OCI-LY1 (cell line): Measurements from ENCODE around the gene PNPLA3.
A peak's percentile ranks its signal among the peaks of the same experiment; 100 is the strongest.

Experiments
- H2AFZ ChIP-seq: fragments of 200-600 bp; sonication (generic), shearing (Covaris generic); 2 replicates; pipeline ENCODE4 v1.6.0; 2014; ENCODE audit warnings: antibody characterized with exemption, mild to moderate bottlenecking, low read length
- H3F3A ChIP-seq: fragments of 200-600 bp; sonication (generic), shearing (Covaris generic); 2 replicates; pipeline ENCODE4 v1.6.0; 2014; ENCODE audit warnings: mild to moderate bottlenecking, antibody characterized with exemption, low read length, moderate library complexity; ENCODE audit not compliant: insufficient read depth
- H3K27ac ChIP-seq: fragments of 200-600 bp; sonication (generic); 2 replicates; pipeline ENCODE4 v1.5.1; 2014; ENCODE audit warnings: low read length, mixed run types, mild to moderate bottlenecking, low read depth; ENCODE audit not compliant: poor library complexity, severe bottlenecking
- H3K27me3 ChIP-seq: fragments of 200-600 bp; sonication (generic); 2 replicates; pipeline ENCODE4 v1.6.0; 2014; ENCODE audit warnings: antibody characterized with exemption, mild to moderate bottlenecking, low read length, moderate library complexity; ENCODE audit not compliant: insufficient read depth
- H3K36me3 ChIP-seq: fragments of 200-600 bp; sonication (generic); 2 replicates; pipeline ENCODE4 v1.6.1; 2014; ENCODE audit warnings: mild to moderate bottlenecking, antibody characterized with exemption, low read length, moderate library complexity, mixed read lengths; ENCODE audit not compliant: insufficient read depth
- H3K4me1 ChIP-seq: fragments of 200-600 bp; sonication (generic); 2 replicates; pipeline ENCODE4 v1.5.1; 2014; ENCODE audit warnings: mild to moderate bottlenecking, low read length, moderate library complexity; ENCODE audit not compliant: insufficient read depth, severe bottlenecking
- H3K4me2 ChIP-seq: fragments of 200-600 bp; sonication (generic), shearing (Covaris generic); 2 replicates; pipeline ENCODE4 v1.6.1; 2014; ENCODE audit warnings: low read length
- H3K4me3 ChIP-seq: fragments of 200-600 bp; sonication (generic); 2 replicates; pipeline ENCODE4 v1.5.1; 2014; ENCODE audit warnings: low read length, low read depth, mild to moderate bottlenecking, mixed read lengths; ENCODE audit not compliant: poor library complexity, severe bottlenecking
- H3K79me2 ChIP-seq: fragments of 200-600 bp; shearing (Covaris generic); 2 replicates; pipeline ENCODE4 v1.6.1; 2016; ENCODE audit warnings: mixed run types, low read length, mixed read lengths; ENCODE audit not compliant: insufficient read depth
- H3K9ac ChIP-seq: fragments of 200-600 bp; sonication (generic), shearing (Covaris generic); 2 replicates; pipeline ENCODE4 v1.6.1; 2014; ENCODE audit warnings: mild to moderate bottlenecking, low read length, mixed read lengths
- H3K9me2 ChIP-seq: fragments of 200-600 bp; sonication (generic), shearing (Covaris generic); 2 replicates; pipeline ENCODE4 v1.6.1; 2014; ENCODE audit warnings: low read depth, mild to moderate bottlenecking, low read length, mixed read lengths
- H3K9me3 ChIP-seq: fragments of 200-600 bp; shearing (Covaris generic); 2 replicates; pipeline ENCODE4 v1.6.1; 2014; ENCODE audit warnings: low read length, mixed read lengths
- H4K20me1 ChIP-seq: fragments of 200-600 bp; sonication (generic), shearing (Covaris generic); 2 replicates; pipeline ENCODE4 v1.6.0; 2016; ENCODE audit warnings: mild to moderate bottlenecking, low read length; ENCODE audit not compliant: insufficient read depth
- EZH2 ChIP-seq: fragments of 200-600 bp; sonication (generic), shearing (Covaris generic); IDR thresholded peaks from 2 replicates; pipeline ENCODE4 v1.8.0; 2017; ENCODE audit warnings: borderline replicate concordance, mixed run types, mild to moderate bottlenecking, antibody characterized with exemption, low read length, moderate library complexity, mixed read lengths
- TF ChIP-seq, protein P1 (sequence below): fragments of 200-600 bp; sonication (generic), shearing (Covaris generic); IDR thresholded peaks from 2 replicates; pipeline ENCODE4 v1.5.1; 2017; ENCODE audit warnings: mild to moderate bottlenecking, antibody characterized with exemption, low read length, moderate library complexity, mixed read lengths

Gene PNPLA3

GRCh38 chr22:43883719-43884415 is 39.7 kb upstream of the PNPLA3 start:
- Histone ChIP-seq H3K4me3 (no peak overlapping the region), H3K9me2 (no peaks in the 10 kb centered on the region), H3K4me1 (no peaks in the 10 kb centered on the region), H3K27ac (no peak overlapping the region), H3K4me2 (no peak overlapping the region), H4K20me1 (no peaks in the 10 kb centered on the region), H3K79me2 (no peaks in the 10 kb centered on the region), H2AFZ (no peak overlapping the region), H3K9ac (no peak overlapping the region), H3K9me3 (no peaks in the 10 kb centered on the region), H3K27me3 (no peaks in the 10 kb centered on the region), H3F3A (no peaks in the 10 kb centered on the region), H3K36me3 (no peaks in the 10 kb centered on the region)
- TF ChIP-seq, protein P1, sequence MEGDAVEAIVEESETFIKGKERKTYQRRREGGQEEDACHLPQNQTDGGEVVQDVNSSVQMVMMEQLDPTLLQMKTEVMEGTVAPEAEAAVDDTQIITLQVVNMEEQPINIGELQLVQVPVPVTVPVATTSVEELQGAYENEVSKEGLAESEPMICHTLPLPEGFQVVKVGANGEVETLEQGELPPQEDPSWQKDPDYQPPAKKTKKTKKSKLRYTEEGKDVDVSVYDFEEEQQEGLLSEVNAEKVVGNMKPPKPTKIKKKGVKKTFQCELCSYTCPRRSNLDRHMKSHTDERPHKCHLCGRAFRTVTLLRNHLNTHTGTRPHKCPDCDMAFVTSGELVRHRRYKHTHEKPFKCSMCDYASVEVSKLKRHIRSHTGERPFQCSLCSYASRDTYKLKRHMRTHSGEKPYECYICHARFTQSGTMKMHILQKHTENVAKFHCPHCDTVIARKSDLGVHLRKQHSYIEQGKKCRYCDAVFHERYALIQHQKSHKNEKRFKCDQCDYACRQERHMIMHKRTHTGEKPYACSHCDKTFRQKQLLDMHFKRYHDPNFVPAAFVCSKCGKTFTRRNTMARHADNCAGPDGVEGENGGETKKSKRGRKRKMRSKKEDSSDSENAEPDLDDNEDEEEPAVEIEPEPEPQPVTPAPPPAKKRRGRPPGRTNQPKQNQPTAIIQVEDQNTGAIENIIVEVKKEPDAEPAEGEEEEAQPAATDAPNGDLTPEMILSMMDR: no peak

- Histone ChIP-seq H3K27me3 (no peaks in the 10 kb centered on the region), H3K9me3 (no peaks in the 10 kb centered on the region), H4K20me1 (no peaks in the 10 kb centered on the region), H3K27ac (no peak overlapping the region), H3K4me2 (no peak overlapping the region), H3F3A (no peaks in the 10 kb centered on the region), H3K4me3 (no peak overlapping the region), H3K79me2 (no peaks in the 10 kb centered on the region), H3K4me1 (no peaks in the 10 kb centered on the region), H3K9ac (no peak overlapping the region), H2AFZ (no peak overlapping the region), H3K36me3 (no peaks in the 10 kb centered on the region), H3K9me2 (no peaks in the 10 kb centered on the region)
- no peak for TF ChIP-seq EZH2
- TF ChIP-seq, protein P1: peak; percentile 76
Measured at GRCh38 chr22:43884600-43885318, 38.8 kb upstream of the PNPLA3 start.

- TF ChIP-seq, protein P1: no peak
- TF ChIP-seq EZH2: no peak
Measured at GRCh38 chr22:43885319-43885671, 38.3 kb upstream of the PNPLA3 start.

More at GRCh38 chr22:43885319-43885671, 38.3 kb upstream of the PNPLA3 start:
- H4K20me1 ChIP-seq: no peaks in the 10 kb centered on the region
- H3K36me3 ChIP-seq: no peaks in the 10 kb centered on the region
- no peaks in the 10 kb centered on the region for H3K4me1 ChIP-seq
- no peak overlapping the region for H3K4me2 ChIP-seq
- no peaks in the 10 kb centered on the region for H3K9me3 ChIP-seq
- no peak overlapping the region for H3K27ac ChIP-seq
- H3K79me2 ChIP-seq: no peaks in the 10 kb centered on the region
- H3K9me2 ChIP-seq: no peaks in the 10 kb centered on the region
- no peak overlapping the region for H3K9ac ChIP-seq
- no peak overlapping the region for H2AFZ ChIP-seq
- no peaks in the 10 kb centered on the region for H3F3A ChIP-seq
- H3K4me3 ChIP-seq: no peak overlapping the region
- H3K27me3 ChIP-seq: no peaks in the 10 kb centered on the region
